Neural crest cell (in vitro differentiated cells): ENCODE data around the gene FGF12. TPM values are rescaled to one million over a fixed set of nuclear protein-coding genes. Genes with fewer than 3 reads are reported as not detected.

Source experiments
- DNase-seq: peaks from one replicate; pipeline ENCODE4 v3.0.0; 2021; ENCODE audit warnings: low read depth, mixed read lengths, low spot score
- H3K27ac Mint-ChIP-seq: one replicate; pipeline ENCODE4 v1.8.0; 2021; ENCODE audit warnings: mild to moderate bottlenecking, mixed read lengths; ENCODE audit not compliant: unreplicated experiment
- H3K27me3 Mint-ChIP-seq: 2 replicates; pipeline ENCODE4 v1.8.0; 2021; ENCODE audit warnings: low read depth, mild to moderate bottlenecking, mixed read lengths
- H3K36me3 Mint-ChIP-seq: 2 replicates; pipeline ENCODE4 v1.8.0; 2021; ENCODE audit warnings: low read depth, mild to moderate bottlenecking, mixed read lengths
- H3K4me1 Mint-ChIP-seq: 2 replicates; pipeline ENCODE4 v1.8.0; 2021; ENCODE audit warnings: mixed read lengths
- H3K4me3 Mint-ChIP-seq: one replicate; pipeline ENCODE4 v1.8.0; 2021; ENCODE audit warnings: mild to moderate bottlenecking, mixed read lengths
- H3K9me3 Mint-ChIP-seq: 2 replicates; pipeline ENCODE4 v1.8.0; 2021; ENCODE audit warnings: mixed read lengths
- CTCF ChIP-seq: fragments of 200-600 bp; sonication (generic); conservative IDR thresholded peaks from 2 replicates; pipeline ENCODE4 v1.5.0; 2021; ENCODE audit warnings: antibody characterized with exemption, mild to moderate bottlenecking
- total RNA-seq: library from RNA; stranded (reverse); gene quantifications from 2 replicates; pipeline ENCODE4 v1.2.1, GENCODE V29; 2021

FGF12 gene
- total RNA-seq, 1 donor from 2014 or later, result 4.0 TPM

GRCh38 chr3:192408647-192409200 lies 318.6 kb downstream of the FGF12 start:
- Mint-ChIP-seq H3K27me3 (peaks cover 76% of the 10 kb centered on the region), H3K4me1 (peaks cover 13% of the 10 kb centered on the region), H3K36me3 (no peaks in the 10 kb centered on the region), H3K4me3 (peak overlapping the region; percentile 89), H3K9me3 (no peaks in the 10 kb centered on the region), H3K27ac (no peak overlapping the region)
- peak; percentile 16 for DNase-seq
- peak; percentile 7 for TF ChIP-seq CTCF

- no peak for TF ChIP-seq CTCF
- no peaks in the 10 kb centered on the region for H3K9me3 Mint-ChIP-seq
- peak; percentile 40 for DNase-seq
- no peaks in the 10 kb centered on the region for H3K36me3 Mint-ChIP-seq
- H3K27me3 Mint-ChIP-seq, result peaks cover 71% of the 10 kb centered on the region
- peaks cover 13% of the 10 kb centered on the region for H3K4me1 Mint-ChIP-seq
- H3K4me3 Mint-ChIP-seq, result peak overlapping the region; percentile 89
- no peak overlapping the region for H3K27ac Mint-ChIP-seq
Measured at GRCh38 chr3:192408007-192408646, 319.2 kb downstream of the FGF12 start.

- Mint-ChIP-seq H3K27ac (no peak overlapping the region), H3K4me1 (no peaks in the 10 kb centered on the region), H3K4me3 (no peak overlapping the region), H3K36me3 (no peaks in the 10 kb centered on the region), H3K9me3 (peaks cover 2% of the 10 kb centered on the region), H3K27me3 (no peaks in the 10 kb centered on the region)
- TF ChIP-seq CTCF, result no peak
- DNase-seq, result no peak
Measured at GRCh38 chr3:192399767-192400166, 327.6 kb downstream of the FGF12 start.

- TF ChIP-seq CTCF, result no peak
- Mint-ChIP-seq H3K9me3 (peaks cover 2% of the 10 kb centered on the region), H3K4me1 (no peaks in the 10 kb centered on the region), H3K27ac (no peak overlapping the region), H3K4me3 (no peak overlapping the region), H3K36me3 (no peaks in the 10 kb centered on the region), H3K27me3 (no peaks in the 10 kb centered on the region)
- DNase-seq, result no peak
Measured at GRCh38 chr3:192397012-192397411, 330.3 kb downstream of the FGF12 start.

GRCh38 chr3:192395506-192395905 lies 331.8 kb downstream of the FGF12 start:
- Mint-ChIP-seq H3K4me3 (no peak overlapping the region), H3K4me1 (no peaks in the 10 kb centered on the region), H3K27me3 (no peaks in the 10 kb centered on the region), H3K36me3 (no peaks in the 10 kb centered on the region), H3K27ac (no peak overlapping the region), H3K9me3 (no peaks in the 10 kb centered on the region)
- no peak for TF ChIP-seq CTCF
- DNase-seq, result no peak
